ENCODE measurements around the gene RABGEF1. TPM values are rescaled to one million over a fixed set of nuclear protein-coding genes. Genes with fewer than 3 reads are reported as not detected.
"Not testable (repeated sequence)": the region's sequence is repeated elsewhere in the genome, so short reads cannot be mapped to it uniquely, and the experiment has no call there.

RABGEF1 gene
- total and polyA plus RNA-seq, 9 of the 15 experiments (the other 6 are each of a cell fraction or from before 2014, with no cell fraction given), result 7.0 to 29.3 (median 20.5) TPM

DNA sequence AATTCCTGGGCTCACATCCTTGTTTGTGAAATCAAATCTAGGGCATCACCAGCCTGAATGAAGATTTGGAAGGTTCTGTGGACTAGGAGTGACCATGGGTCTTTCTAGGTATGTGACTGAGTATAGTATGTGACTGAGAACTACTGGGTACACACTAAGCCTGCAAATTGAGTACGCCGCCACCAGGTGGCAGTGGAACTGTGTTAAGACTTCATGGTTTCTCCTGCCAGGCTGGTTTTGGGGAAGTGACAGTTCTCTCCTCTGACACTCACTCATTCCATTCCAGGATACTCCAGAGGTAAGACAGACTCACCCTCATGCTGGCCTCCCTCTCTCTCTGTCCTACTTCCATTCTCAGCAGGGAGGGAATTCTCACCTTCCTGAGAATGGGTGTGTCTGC is 85.0 kb downstream of the RABGEF1 start:
- H2AFZ ChIP-seq (ENCODE audit: low read depth, low read length); H3K9me3 ChIP-seq (replicated peaks; ENCODE audit: control insufficient read depth, insufficient read depth, low read depth, low read length); intact Hi-C loops (cut with micrococcal nuclease); H3K9ac ChIP-seq (ENCODE audit: insufficient read depth in 1 of 2, low read depth in 2 of 2, low read length in 2 of 2); CTCF ChIA-PET (ENCODE audit: low intra/inter-chr PET ratio); POLR2A ChIA-PET; H4K20me1 ChIP-seq (replicated peaks; ENCODE audit: control insufficient read depth, insufficient read depth, low read length); H3K4me1 ChIP-seq (replicated peaks in 1 of 2; ENCODE audit: control insufficient read depth in 2 of 2, insufficient read depth in 2 of 2, low read length in 2 of 2); H3K36me3 ChIP-seq (ENCODE audit: control insufficient read depth, insufficient read depth, low read length); in situ Hi-C loops (cut with MboI); H3K9me1 ChIP-seq (ENCODE audit: control insufficient read depth, insufficient read depth, low read length); H3K79me2 ChIP-seq (ENCODE audit: control insufficient read depth, insufficient read depth, low read length); H3K4me2 ChIP-seq (ENCODE audit: insufficient read depth, low read length); H3K4me3 ChIP-seq; H3K27me3 ChIP-seq (ENCODE audit: control insufficient read depth in 2 of 2, insufficient read depth in 2 of 2, low read length in 2 of 2); BruUV-seq (replicated peaks); H3K27ac ChIP-seq (ENCODE audit: extremely low read depth, low read depth, low read length); TF ChIP-seq REST (CRISPR knock-in tag; IDR thresholded peaks at IDR 0.05; ENCODE audit: low read depth): not testable (repeated sequence)
- ATAC-seq (peak; percentile 86), DNase-seq (ENCODE audit: extremely low read depth in 1 of 4, low spot score in 3 of 4) (peak; percentile 35 to 79 (median 43)), FAIRE-seq (peak; percentile 98)
- TF ChIP-seq TRIM28 (IDR thresholded peaks at IDR 0.05) (0 out of 2 replicates have a peak, but pooled peaks have one; percentile 71), ZNF766 (CRISPR knock-in tag; conservative IDR thresholded peaks at IDR 0.05) (peak; percentile 71; the same call in 1 of the 2 replicates), RAD21 (CRISPR knock-in tag; conservative IDR thresholded peaks at IDR 0.05 in 1 of 2, IDR thresholded peaks at IDR 0.05 in 1 of 2) (peak; percentile 49 to 76), FOXA3 (CRISPR knock-in tag; conservative IDR thresholded peaks at IDR 0.05 in 1 of 2, IDR thresholded peaks at IDR 0.05 in 1 of 2) (0 out of 4 replicates have a peak, but pooled peaks of 1 of the 2 experiments have one; percentile 43), CTCF (IDR thresholded peaks at IDR 0.05 in 2 of 3, conservative IDR thresholded peaks at IDR 0.05 in 1 of 3; ENCODE audit: insufficient read depth in 2 of 3, low read depth in 1 of 3, low read length in 3 of 3) (peak; percentile 43 to 63 (median 56)), SPI1 (IDR thresholded peaks at IDR 0.05; ENCODE audit: borderline replicate concordance, low read depth, low read length) (peak; percentile 92), SMC3 (conservative IDR thresholded peaks at IDR 0.05; ENCODE audit: insufficient read depth, low read depth, low read length) (0 out of 2 replicates have a peak, but pooled peaks have one; percentile 7), TRIM24 (IDR thresholded peaks at IDR 0.05) (0 out of 4 replicates have a peak, but pooled peaks of 1 of the 2 experiments have one; percentile 8), ZNF785 (CRISPR knock-in tag; IDR thresholded peaks at IDR 0.05) (0 out of 2 replicates have a peak, but pooled peaks have one; percentile 38), CC2D1A (IDR thresholded peaks at IDR 0.05) (peak; percentile 35; the same call in 1 of the 2 replicates), CBX5 (IDR thresholded peaks at IDR 0.05; ENCODE audit: borderline replicate concordance, low read depth) (peak; percentile 56; the same call in 1 of the 2 replicates), REST (IDR thresholded peaks at IDR 0.05; ENCODE audit: borderline replicate concordance) (peak; percentile 53; the same call in 1 of the 2 replicates)
- 14% methylated on average over 2 of the region's 2 CpGs for WGBS (ENCODE audit: insufficient coverage, low coverage, missing lambda C conversion rate)
